ENCODE results near the gene SBF2.

The SBF2 gene

DNA sequence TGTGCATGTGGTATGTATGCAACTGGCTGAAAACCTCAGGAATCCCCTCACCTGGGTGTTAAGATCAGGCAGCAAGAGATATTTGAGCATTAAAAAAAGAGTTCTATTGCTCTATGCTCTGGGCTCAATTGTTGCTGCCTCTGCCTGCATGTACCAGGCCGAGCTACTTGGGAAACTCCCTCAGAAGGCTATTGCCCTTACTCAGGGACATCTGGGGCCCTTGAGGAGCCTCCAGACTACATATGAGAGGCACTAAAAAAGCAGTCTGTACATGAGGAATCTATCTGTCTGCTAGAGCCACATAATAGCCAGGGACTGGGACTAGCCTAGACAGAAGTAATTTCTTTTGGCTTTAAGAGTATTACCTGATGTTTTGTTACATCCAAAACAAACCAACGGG lies 510.0 kb downstream of the SBF2 start:
- TF ChIP-seq, protein P1, sequence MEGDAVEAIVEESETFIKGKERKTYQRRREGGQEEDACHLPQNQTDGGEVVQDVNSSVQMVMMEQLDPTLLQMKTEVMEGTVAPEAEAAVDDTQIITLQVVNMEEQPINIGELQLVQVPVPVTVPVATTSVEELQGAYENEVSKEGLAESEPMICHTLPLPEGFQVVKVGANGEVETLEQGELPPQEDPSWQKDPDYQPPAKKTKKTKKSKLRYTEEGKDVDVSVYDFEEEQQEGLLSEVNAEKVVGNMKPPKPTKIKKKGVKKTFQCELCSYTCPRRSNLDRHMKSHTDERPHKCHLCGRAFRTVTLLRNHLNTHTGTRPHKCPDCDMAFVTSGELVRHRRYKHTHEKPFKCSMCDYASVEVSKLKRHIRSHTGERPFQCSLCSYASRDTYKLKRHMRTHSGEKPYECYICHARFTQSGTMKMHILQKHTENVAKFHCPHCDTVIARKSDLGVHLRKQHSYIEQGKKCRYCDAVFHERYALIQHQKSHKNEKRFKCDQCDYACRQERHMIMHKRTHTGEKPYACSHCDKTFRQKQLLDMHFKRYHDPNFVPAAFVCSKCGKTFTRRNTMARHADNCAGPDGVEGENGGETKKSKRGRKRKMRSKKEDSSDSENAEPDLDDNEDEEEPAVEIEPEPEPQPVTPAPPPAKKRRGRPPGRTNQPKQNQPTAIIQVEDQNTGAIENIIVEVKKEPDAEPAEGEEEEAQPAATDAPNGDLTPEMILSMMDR (conservative IDR thresholded peaks at IDR 0.05; ENCODE audit: low read depth, low read length) = no peak
- DNase-seq (ENCODE audit: low read depth) = peak; percentile 50
- H3K4me3 ChIP-seq (ENCODE audit: low read depth, low read length) = no peak overlapping the region

- TF ChIP-seq, protein P1 (conservative IDR thresholded peaks at IDR 0.05; ENCODE audit: low read depth, low read length) = no peak
- DNase-seq (ENCODE audit: low read depth) = no peak
- H3K4me3 ChIP-seq (ENCODE audit: low read depth, low read length) = no peak overlapping the region
Measured at GRCh38 chr11:9780929-9781328, 513.1 kb downstream of the SBF2 start.

DNA sequence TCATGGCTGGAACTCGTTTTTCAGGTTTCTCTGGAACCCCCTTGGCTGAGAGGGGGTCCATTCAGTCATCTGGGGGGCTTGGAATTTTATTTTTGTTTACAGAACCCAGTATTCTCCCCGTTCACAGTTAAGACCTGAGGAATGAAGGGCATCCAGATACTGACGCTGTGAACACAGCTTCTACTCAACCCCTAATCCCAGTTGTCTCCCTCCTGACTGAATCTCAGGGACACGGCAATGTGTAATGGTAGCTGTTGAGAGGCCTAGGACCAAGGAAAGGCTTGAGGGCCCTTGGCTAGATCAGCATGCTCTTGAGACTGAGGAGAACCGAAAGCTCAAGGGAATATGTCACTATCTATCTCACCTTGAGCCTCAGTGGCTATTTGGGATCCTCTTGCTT lies 516.5 kb downstream of the SBF2 start:
- no peak for DNase-seq (ENCODE audit: low read depth)
- no peak overlapping the region for H3K4me3 ChIP-seq (ENCODE audit: low read depth, low read length)
- TF ChIP-seq, protein P1 (conservative IDR thresholded peaks at IDR 0.05; ENCODE audit: low read depth, low read length) = no peak

GRCh38 chr11:9777066-9777465 lies 517.0 kb downstream of the SBF2 start:
- DNase-seq (ENCODE audit: low read depth) = no peak
- H3K4me3 ChIP-seq (ENCODE audit: low read depth, low read length) = no peak overlapping the region
- TF ChIP-seq, protein P1 (conservative IDR thresholded peaks at IDR 0.05; ENCODE audit: low read depth, low read length) = no peak

DNA sequence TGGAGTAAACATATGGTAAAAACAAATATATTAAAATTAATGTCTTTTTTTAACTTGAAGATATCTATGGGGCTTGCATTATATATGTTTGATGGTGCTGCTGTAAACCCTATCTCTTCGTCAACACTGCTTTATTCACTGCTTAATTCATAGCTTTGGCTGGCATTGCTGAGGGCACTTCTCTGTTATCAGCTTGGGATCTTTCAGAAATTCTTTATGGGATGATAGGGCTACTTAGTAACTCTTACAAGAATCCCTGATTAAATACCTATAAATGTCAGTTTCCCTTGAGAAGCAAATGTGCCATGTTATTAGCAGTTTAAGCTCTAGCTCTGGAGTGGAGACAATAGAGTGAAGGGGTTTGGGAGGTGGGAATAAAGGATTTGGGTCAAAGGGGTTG lies 517.8 kb downstream of the SBF2 start:
- TF ChIP-seq, protein P1 (conservative IDR thresholded peaks at IDR 0.05; ENCODE audit: low read depth, low read length) = no peak
- no peak overlapping the region for H3K4me3 ChIP-seq (ENCODE audit: low read depth, low read length)
- DNase-seq (ENCODE audit: low read depth) = no peak

- no peak for DNase-seq (ENCODE audit: low read depth)
- TF ChIP-seq, protein P1 (conservative IDR thresholded peaks at IDR 0.05; ENCODE audit: low read depth, low read length) = no peak
- H3K4me3 ChIP-seq (ENCODE audit: low read depth, low read length) = no peak overlapping the region
Measured at GRCh38 chr11:9775398-9775779, 518.6 kb downstream of the SBF2 start.

- DNase-seq (ENCODE audit: low read depth) = peak; percentile 85
- TF ChIP-seq, protein P1 (conservative IDR thresholded peaks at IDR 0.05; ENCODE audit: low read depth, low read length) = no peak
- H3K4me3 ChIP-seq (ENCODE audit: low read depth, low read length) = no peak overlapping the region
Measured at GRCh38 chr11:9774591-9775397, 519.2 kb downstream of the SBF2 start.
